ENCODE data around the gene NAV2. TPM values are rescaled to one million over a fixed set of nuclear protein-coding genes. Genes with fewer than 3 reads are reported as not detected.

NAV2 gene
- polyA plus RNA-seq, 3 donors: not detected

DNA sequence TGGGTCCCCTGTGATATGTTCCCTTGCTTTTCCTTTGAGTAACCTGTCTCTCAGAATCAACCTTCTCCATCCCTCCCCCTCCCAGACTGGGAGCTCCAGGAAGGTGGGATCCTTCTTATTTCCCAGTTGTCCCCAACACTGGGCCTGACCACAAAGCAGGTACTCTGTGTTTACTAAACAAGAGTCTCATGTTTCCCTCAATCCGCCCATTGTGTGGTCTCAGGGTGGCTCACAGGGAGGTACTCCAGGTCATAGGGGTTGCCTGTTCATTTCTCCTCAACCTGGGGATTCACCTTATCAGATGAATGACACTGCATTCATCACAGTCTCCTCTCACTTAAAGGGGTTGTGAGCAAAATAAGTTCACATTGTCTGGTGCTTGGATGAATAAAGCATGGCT lies 26.4 kb upstream of the NAV2 start:
- TF ChIP-seq, protein P1, sequence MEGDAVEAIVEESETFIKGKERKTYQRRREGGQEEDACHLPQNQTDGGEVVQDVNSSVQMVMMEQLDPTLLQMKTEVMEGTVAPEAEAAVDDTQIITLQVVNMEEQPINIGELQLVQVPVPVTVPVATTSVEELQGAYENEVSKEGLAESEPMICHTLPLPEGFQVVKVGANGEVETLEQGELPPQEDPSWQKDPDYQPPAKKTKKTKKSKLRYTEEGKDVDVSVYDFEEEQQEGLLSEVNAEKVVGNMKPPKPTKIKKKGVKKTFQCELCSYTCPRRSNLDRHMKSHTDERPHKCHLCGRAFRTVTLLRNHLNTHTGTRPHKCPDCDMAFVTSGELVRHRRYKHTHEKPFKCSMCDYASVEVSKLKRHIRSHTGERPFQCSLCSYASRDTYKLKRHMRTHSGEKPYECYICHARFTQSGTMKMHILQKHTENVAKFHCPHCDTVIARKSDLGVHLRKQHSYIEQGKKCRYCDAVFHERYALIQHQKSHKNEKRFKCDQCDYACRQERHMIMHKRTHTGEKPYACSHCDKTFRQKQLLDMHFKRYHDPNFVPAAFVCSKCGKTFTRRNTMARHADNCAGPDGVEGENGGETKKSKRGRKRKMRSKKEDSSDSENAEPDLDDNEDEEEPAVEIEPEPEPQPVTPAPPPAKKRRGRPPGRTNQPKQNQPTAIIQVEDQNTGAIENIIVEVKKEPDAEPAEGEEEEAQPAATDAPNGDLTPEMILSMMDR (IDR thresholded peaks at IDR 0.05): no peak
- H3K9me3 Mint-ChIP-seq: peaks cover 0 to 4% (median 0%) of the 10 kb centered on the region in 7 donors
- no peaks in the 10 kb centered on the region for H3K36me3 Mint-ChIP-seq
- Histone ChIP-seq H3K36me3 (replicated peaks in 1 of 2; ENCODE audit: control insufficient read depth in 1 of 2, insufficient read depth in 2 of 2, low read length in 2 of 2) (no peaks in the 10 kb centered on the region), H3K9me3 (replicated peaks in 1 of 2; ENCODE audit: control insufficient read depth in 1 of 2, insufficient read depth in 1 of 2, low read length in 2 of 2) (no peaks in the 10 kb centered on the region), H3K27ac (ENCODE audit: low read depth in 1 of 2, low read length in 2 of 2) (no peak overlapping the region), H3K4me3 (replicated peaks in 1 of 3; ENCODE audit: low read depth in 2 of 3, low read length in 3 of 3) (no peak overlapping the region), H3K9ac (ENCODE audit: insufficient read depth, low read length, poor library complexity, severe bottlenecking) (no peak overlapping the region), H2AFZ (ENCODE audit: insufficient read depth, low read depth, low read length, poor library complexity, severe bottlenecking) (no peak overlapping the region), H4K20me1 (ENCODE audit: insufficient read depth, low read length) (no peaks in the 10 kb centered on the region), H3K4me2 (replicated peaks; ENCODE audit: extremely low read depth, low read length, poor library complexity, severe bottlenecking) (no peak overlapping the region), H3K79me2 (ENCODE audit: insufficient read depth, low read length) (no peaks in the 10 kb centered on the region), H3K4me1 (ENCODE audit: control insufficient read depth in 1 of 2, insufficient read depth in 2 of 2, low read length in 2 of 2) (no peaks in the 10 kb centered on the region), H3K27me3 (ENCODE audit: control insufficient read depth in 2 of 2, insufficient read depth in 2 of 2, low read length in 2 of 2) (no peaks in the 10 kb centered on the region)
- intact Hi-C loops (cut with micrococcal nuclease): no loop called here
- H3K27ac Mint-ChIP-seq: peak overlapping the region in 2 of 7 donors; percentile 6 to 81
- WGBS (ENCODE audit: insufficient coverage): 80% methylated on average over 1 of the region's 1 CpG
- peaks cover 4% of the 10 kb centered on the region for H3K4me1 Mint-ChIP-seq
- no peak for DNase-seq
- H3K4me3 Mint-ChIP-seq: no peak overlapping the region
- H3K27me3 Mint-ChIP-seq (ENCODE audit: low read depth in 3 of 3): peaks cover 2 to 11% (median 7%) of the 10 kb centered on the region in 3 donors

DNA sequence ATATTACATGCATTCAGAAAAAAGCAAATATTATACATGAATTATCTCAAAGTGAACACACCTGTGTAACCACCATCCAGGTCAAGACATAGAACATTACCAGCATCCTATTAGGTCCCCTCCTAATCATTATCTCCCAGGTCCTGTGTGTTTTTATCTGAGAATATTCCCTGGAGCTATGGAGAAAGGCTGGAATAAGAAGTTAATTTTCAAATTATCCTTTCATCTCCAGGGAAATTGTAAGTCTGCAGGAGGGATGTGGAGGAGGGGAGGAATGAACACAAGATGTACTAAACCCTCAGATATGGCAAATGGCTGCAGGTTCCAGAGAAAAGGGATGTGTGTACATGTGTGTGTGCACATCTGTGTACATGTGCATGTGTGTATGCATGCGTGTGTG lies 25.2 kb upstream of the NAV2 start:
- H3K4me1 Mint-ChIP-seq: peaks cover 4% of the 10 kb centered on the region
- intact Hi-C loops (cut with micrococcal nuclease): no loop called here
- no peaks in the 10 kb centered on the region for H4K20me1 ChIP-seq (ENCODE audit: insufficient read depth, low read length)

More for the DNA sequence above, 25.2 kb upstream of the NAV2 start:
- TF ChIP-seq, protein P1 (IDR thresholded peaks at IDR 0.05): no peak
- WGBS (ENCODE audit: insufficient coverage): 100% methylated on average over 1 of the region's 1 CpG
- Mint-ChIP-seq H3K4me3 (no peak overlapping the region), H3K27me3 (ENCODE audit: low read depth in 3 of 3) (peaks cover 6 to 11% (median 8%) of the 10 kb centered on the region in 3 donors), H3K27ac (no peak overlapping the region), H3K9me3 (peaks cover 0 to 4% (median 0%) of the 10 kb centered on the region in 7 donors), H3K36me3 (no peaks in the 10 kb centered on the region)
- Histone ChIP-seq H3K27me3 (ENCODE audit: control insufficient read depth in 2 of 2, insufficient read depth in 2 of 2, low read length in 2 of 2) (no peaks in the 10 kb centered on the region), H3K9me3 (replicated peaks in 1 of 2; ENCODE audit: control insufficient read depth in 1 of 2, insufficient read depth in 1 of 2, low read length in 2 of 2) (no peaks in the 10 kb centered on the region), H3K4me3 (replicated peaks in 1 of 3; ENCODE audit: low read depth in 2 of 3, low read length in 3 of 3) (no peak overlapping the region), H3K4me1 (ENCODE audit: control insufficient read depth in 1 of 2, insufficient read depth in 2 of 2, low read length in 2 of 2) (no peaks in the 10 kb centered on the region), H2AFZ (ENCODE audit: insufficient read depth, low read depth, low read length, poor library complexity, severe bottlenecking) (no peak overlapping the region), H3K9ac (ENCODE audit: insufficient read depth, low read length, poor library complexity, severe bottlenecking) (no peak overlapping the region), H3K4me2 (replicated peaks; ENCODE audit: extremely low read depth, low read length, poor library complexity, severe bottlenecking) (no peak overlapping the region), H3K79me2 (ENCODE audit: insufficient read depth, low read length) (no peaks in the 10 kb centered on the region), H3K36me3 (replicated peaks in 1 of 2; ENCODE audit: control insufficient read depth in 1 of 2, insufficient read depth in 2 of 2, low read length in 2 of 2) (no peaks in the 10 kb centered on the region), H3K27ac (ENCODE audit: low read depth in 1 of 2, low read length in 2 of 2) (no peak overlapping the region)
- no peak for DNase-seq

Measured in CD14-positive monocyte (primary cell).